A549 treated with ZK216348 at 1 μM for 4 hours (cell line): Measurements from ENCODE around the gene CACNA1A. TPM values are rescaled to one million over a fixed set of nuclear protein-coding genes. Genes with fewer than 3 reads are reported as not detected.

Experiments used
- total RNA-seq: library from RNA; stranded (reverse); fragments of 200-300 nt; extraction: Qiagen RNA extraction; gene quantifications from 5 replicates; pipeline ENCODE4 v1.2.3, GENCODE V29; 2022; ENCODE audit warnings: low read depth

Gene CACNA1A
- total RNA-seq = 0.09 to 0.31 TPM (median 0.16 TPM) in 4 of 5 replicates, not detected in the other

DNA sequence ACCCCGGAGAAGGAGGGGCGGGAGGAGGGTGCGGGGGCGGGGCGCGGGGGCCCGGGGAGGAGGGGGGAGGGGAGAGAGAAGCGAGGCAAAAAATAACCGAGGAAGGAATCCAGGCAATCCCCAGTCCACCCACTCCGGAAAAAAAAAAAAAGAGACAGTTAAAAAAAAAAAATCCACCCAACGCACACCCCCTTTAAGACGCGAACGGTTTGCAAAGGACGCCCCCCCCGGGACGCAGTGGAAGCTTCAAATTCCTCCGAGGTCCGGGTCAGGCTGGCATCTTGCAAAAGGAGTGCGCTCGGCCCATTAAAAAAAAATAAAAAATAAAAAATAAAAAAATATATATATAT lies at the start of gene CACNA1A:
TSS of gene CACNA1A (minus strand) at position 9 of the 350 bp plus-strand sequence. CDS start 255 bp downstream, outside the sequence.

